Sigmoid colon (tissue), 7 donors: ENCODE results near the gene GOLGA1. TPM values are rescaled to one million over a fixed set of nuclear protein-coding genes. Genes with fewer than 3 reads are reported as not detected.
A peak's percentile ranks its signal among the peaks of the same experiment; 100 is the strongest.

Source experiments
- DNase-seq: peaks from one replicate; pipeline ENCODE4 v3.0.0-alpha.2; 2019
- H3K27ac ChIP-seq, 4 donors: fragments of 200-600 bp; sonication (generic); one replicate each; pipeline ENCODE4 v1.5.1; 2016 to 2019; ENCODE audit warnings: mild to moderate bottlenecking in 1 of 4
- H3K27me3 ChIP-seq, 3 donors: fragments of 200-600 bp; sonication (generic); one replicate each; pipeline ENCODE4 v1.5.1; 2019; ENCODE audit warnings: mild to moderate bottlenecking in 1 of 3
- H3K36me3 ChIP-seq, 4 donors: fragments of 200-600 bp; sonication (generic); one replicate each; pipeline ENCODE4 v1.5.1; 2016 to 2019
- H3K4me1 ChIP-seq, 4 donors: fragments of 200-600 bp; sonication (generic); one replicate each; pipeline ENCODE4 v1.5.1; 2017 to 2019
- H3K4me3 ChIP-seq, 4 donors: fragments of 200-600 bp; sonication (generic); one replicate each; pipeline ENCODE4 v1.5.1; 2017 to 2019; ENCODE audit warnings: mild to moderate bottlenecking in 2 of 4, moderate library complexity in 1 of 4
- H3K9me3 ChIP-seq, 4 donors: fragments of 200-600 bp in 3 of 4; sonication (generic) in 3 of 4; one replicate each; pipeline versions ENCODE4 v1.5.1 to v1.6.1; 2013 to 2019
- EP300 ChIP-seq, 4 donors: sonication (generic); formaldehyde crosslinking; IDR thresholded peaks; one replicate each; pipeline ENCODE4 v1.6.1; 2017; ENCODE audit warnings: antibody characterized with exemption in 4 of 4
- POLR2A ChIP-seq, 2 donors: fragments of 450-650 bp; IDR thresholded peaks; one replicate each; pipeline ENCODE4 v1.6.1; 2016; ENCODE audit warnings: antibody characterized with exemption in 2 of 2, mild to moderate bottlenecking in 2 of 2, moderate library complexity in 2 of 2
- POLR2AphosphoS5 ChIP-seq, 4 donors: sonication (generic); formaldehyde crosslinking; IDR thresholded peaks; one replicate each; pipeline ENCODE4 v1.6.1; 2017; ENCODE audit warnings: antibody characterized with exemption in 4 of 4
- WGBS, 2 donors: extraction: QIAGEN DNeasy Blood & Tissue Kit; methylation state at CpG; one replicate each; pipeline ENCODE4 v1.1.7; 2013; 5-methylcytosine and 5-hydroxymethylcytosine counted together
- intact Hi-C: fragments of 100-400 bp; cut with DNase I; formaldehyde crosslinking; loops from one replicate; pipeline ENCODE4 v1.15.1; 2023
- polyA plus RNA-seq, 3 donors: library from polyadenylated mRNA; stranded (reverse); fragments of 200-250 nt; gene quantifications; one replicate each; pipeline ENCODE4 v1.2.3, GENCODE V29; 2013
- total RNA-seq, 4 donors: library from RNA; depleted of rRNA; stranded (reverse); fragments of >200 nt; gene quantifications; one replicate each; pipeline ENCODE4 v1.1.0, GENCODE V29; 2016
- TF ChIP-seq, protein P1 (sequence below), 4 experiments: fragments of 450-650 bp in 3 of 4; fragments of 200-600 bp in 1 of 4; IDR thresholded peaks; one replicate each; pipeline ENCODE4 v1.5.1; 2016 to 2019; ENCODE audit warnings: antibody characterized with exemption in 4 of 4, mild to moderate bottlenecking in 3 of 4, moderate library complexity in 2 of 4
- donor health status: healthy with polysubstance abuse.
- donor health status: Bipolar disorder and iron deficiency.
- donor health status: healthy.

The GOLGA1 gene
- total and polyA plus RNA-seq, 7 donors: 7.8 to 32.1 (median 15.1) TPM

DNA sequence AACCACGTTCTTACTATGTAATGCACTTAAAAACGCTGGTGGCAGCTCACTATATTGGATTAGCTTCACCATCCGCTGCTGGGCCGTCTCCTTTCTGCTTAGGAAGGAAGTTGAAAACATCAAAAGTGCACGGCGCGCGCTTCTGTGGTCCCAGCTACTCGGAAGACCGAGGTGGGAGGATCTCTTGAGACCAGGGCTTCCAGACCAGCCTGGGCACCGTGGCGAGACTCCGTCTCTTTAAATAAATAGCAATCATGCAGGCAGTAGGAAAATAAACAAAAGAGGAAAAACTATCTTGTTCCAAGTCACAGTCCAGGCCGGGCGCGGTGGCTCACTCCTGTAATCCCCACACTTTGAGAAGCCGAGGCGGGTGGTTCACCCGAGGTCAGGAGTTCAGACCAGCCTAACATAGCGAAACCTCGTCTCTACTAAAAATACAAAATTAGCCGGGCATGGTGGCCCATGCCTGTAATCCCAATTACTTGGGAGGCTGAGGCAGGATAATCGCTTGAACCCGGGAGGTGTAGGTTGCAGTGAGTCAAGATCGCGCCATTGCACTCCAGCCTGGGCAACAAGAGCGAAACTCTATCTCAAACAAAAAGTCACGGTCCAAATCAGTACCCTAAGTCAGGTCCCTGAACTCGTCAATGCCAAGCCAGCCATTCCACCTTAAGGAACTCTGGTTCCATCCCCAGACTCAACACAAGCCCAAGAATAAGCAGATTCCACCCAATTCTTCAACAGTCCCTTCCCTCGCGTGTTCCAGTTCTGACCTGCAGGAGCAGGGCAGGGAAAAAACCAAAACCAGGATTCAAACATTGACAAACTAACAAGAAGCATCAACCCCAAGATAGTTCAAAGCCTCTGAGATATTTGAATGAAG is 1.0 kb upstream of the GOLGA1 start:
- H3K4me3 ChIP-seq: peak overlapping the region; percentile 66 to 90 (median 70)
- DNase-seq: peak; percentile 80
- 5 to 11% methylated on average over 31 of the region's 31 CpGs for WGBS, 2 donors
- peaks cover 0 to 18% (median 4%) of the 10 kb centered on the region in 4 donors for H3K36me3 ChIP-seq
- TF ChIP-seq EP300 (IDR thresholded peaks at IDR 0.05) (no peak), POLR2AphosphoS5 (IDR thresholded peaks at IDR 0.05) (no peak), POLR2A (IDR thresholded peaks at IDR 0.05) (no peak)
- TF ChIP-seq, protein P1, sequence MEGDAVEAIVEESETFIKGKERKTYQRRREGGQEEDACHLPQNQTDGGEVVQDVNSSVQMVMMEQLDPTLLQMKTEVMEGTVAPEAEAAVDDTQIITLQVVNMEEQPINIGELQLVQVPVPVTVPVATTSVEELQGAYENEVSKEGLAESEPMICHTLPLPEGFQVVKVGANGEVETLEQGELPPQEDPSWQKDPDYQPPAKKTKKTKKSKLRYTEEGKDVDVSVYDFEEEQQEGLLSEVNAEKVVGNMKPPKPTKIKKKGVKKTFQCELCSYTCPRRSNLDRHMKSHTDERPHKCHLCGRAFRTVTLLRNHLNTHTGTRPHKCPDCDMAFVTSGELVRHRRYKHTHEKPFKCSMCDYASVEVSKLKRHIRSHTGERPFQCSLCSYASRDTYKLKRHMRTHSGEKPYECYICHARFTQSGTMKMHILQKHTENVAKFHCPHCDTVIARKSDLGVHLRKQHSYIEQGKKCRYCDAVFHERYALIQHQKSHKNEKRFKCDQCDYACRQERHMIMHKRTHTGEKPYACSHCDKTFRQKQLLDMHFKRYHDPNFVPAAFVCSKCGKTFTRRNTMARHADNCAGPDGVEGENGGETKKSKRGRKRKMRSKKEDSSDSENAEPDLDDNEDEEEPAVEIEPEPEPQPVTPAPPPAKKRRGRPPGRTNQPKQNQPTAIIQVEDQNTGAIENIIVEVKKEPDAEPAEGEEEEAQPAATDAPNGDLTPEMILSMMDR (IDR thresholded peaks at IDR 0.05): no peak
- H3K27ac ChIP-seq: peak overlapping the region; percentile 92 to 98 (median 96)
- peaks cover 0 to 17% (median 16%) of the 10 kb centered on the region in 4 donors for H3K4me1 ChIP-seq
- intact Hi-C loops: loop anchor here (1.0 to 5.0 kb wide), 6 partner anchors 73 to 300 kb away; partner anchors contain the start of genes HSPA5, NR6A1, PPP6C and SCAI
- H3K9me3 ChIP-seq: no peaks in the 10 kb centered on the region
- H3K27me3 ChIP-seq: no peaks in the 10 kb centered on the region

DNA sequence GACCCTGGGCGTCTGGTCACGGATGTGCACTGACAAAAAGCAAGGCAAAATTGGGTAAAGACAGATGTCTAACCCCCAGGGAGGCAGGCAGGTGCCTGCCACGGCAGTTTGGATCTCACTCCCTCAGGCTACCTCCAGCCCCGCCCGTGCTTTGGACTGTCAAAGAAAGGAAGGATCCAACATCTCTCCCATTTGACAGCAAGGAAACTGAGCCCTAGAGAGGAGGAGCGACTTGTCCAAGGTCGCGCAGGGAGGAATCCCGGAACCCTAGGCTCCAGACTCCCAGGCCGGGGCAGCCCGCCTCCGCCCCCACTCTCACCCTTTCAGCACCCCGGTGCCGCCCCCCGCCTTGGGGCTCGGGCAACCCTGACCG is 376 bp downstream of the GOLGA1 start:
- peaks cover 0 to 17% (median 16%) of the 10 kb centered on the region in 4 donors for H3K4me1 ChIP-seq
- intact Hi-C loops: loop anchor here (2.0 to 5.0 kb wide), 5 partner anchors 72 to 302 kb away; partner anchors contain the start of genes HSPA5, NR6A1 and PPP6C
- no peaks in the 10 kb centered on the region for H3K27me3 ChIP-seq
- H3K4me3 ChIP-seq: peak overlapping the region; percentile 66 to 90 (median 70)
- H3K36me3 ChIP-seq: peaks cover 0 to 31% (median 7%) of the 10 kb centered on the region in 4 donors
- no peaks in the 10 kb centered on the region for H3K9me3 ChIP-seq
- H3K27ac ChIP-seq: peak overlapping the region; percentile 92 to 98 (median 96)
- TF ChIP-seq POLR2AphosphoS5 (IDR thresholded peaks at IDR 0.05) (no peak), POLR2A (IDR thresholded peaks at IDR 0.05) (no peak), EP300 (IDR thresholded peaks at IDR 0.05) (no peak)
- TF ChIP-seq, protein P1 (IDR thresholded peaks at IDR 0.05): no peak
- DNase-seq: no peak
- WGBS, 2 donors: 1% methylated on average over 17 of the region's 17 CpGs

GRCh38 chr9:124939944-124940343 is 939 bp downstream of the GOLGA1 start:
- Histone ChIP-seq H3K27ac (peak overlapping the region; percentile 92 to 98 (median 96)), H3K4me1 (peaks cover 0 to 17% (median 16%) of the 10 kb centered on the region in 4 donors), H3K27me3 (no peaks in the 10 kb centered on the region), H3K36me3 (peaks cover 0 to 35% (median 7%) of the 10 kb centered on the region in 4 donors), H3K4me3 (peak overlapping the region; percentile 66 to 90 (median 70)), H3K9me3 (no peaks in the 10 kb centered on the region)
- TF ChIP-seq POLR2AphosphoS5 (IDR thresholded peaks at IDR 0.05) (no peak), EP300 (IDR thresholded peaks at IDR 0.05) (no peak), POLR2A (IDR thresholded peaks at IDR 0.05) (no peak)
- TF ChIP-seq, protein P1 (IDR thresholded peaks at IDR 0.05): no peak
- intact Hi-C loops: loop anchor here (2.0 to 5.0 kb wide), 5 partner anchors 71 to 302 kb away; partner anchors contain the start of genes HSPA5, NR6A1 and PPP6C
- no peak for DNase-seq

- Histone ChIP-seq H3K4me1 (no peaks in the 10 kb centered on the region), H3K4me3 (no peak overlapping the region), H3K27me3 (no peaks in the 10 kb centered on the region), H3K36me3 (peaks cover 2 to 86% (median 19%) of the 10 kb centered on the region in 4 donors), H3K27ac (no peak overlapping the region), H3K9me3 (no peaks in the 10 kb centered on the region)
- TF ChIP-seq POLR2AphosphoS5 (IDR thresholded peaks at IDR 0.05) (no peak), EP300 (IDR thresholded peaks at IDR 0.05) (no peak), POLR2A (IDR thresholded peaks at IDR 0.05) (no peak)
- TF ChIP-seq, protein P1 (IDR thresholded peaks at IDR 0.05): no peak
- intact Hi-C loops: no loop called here
- DNase-seq: no peak
Observed at GRCh38 chr9:124934290-124934689, 6.6 kb downstream of the GOLGA1 start.
